ENCODE measurements around the gene FITM2. TPM values are rescaled to one million over a fixed set of nuclear protein-coding genes. Genes with fewer than 3 reads are reported as not detected.
A peak's percentile ranks its signal among the peaks of the same experiment; 100 is the strongest.

Gene FITM2
- total and polyA plus RNA-seq, 11 donors, result 31.5 to 165 (median 111) TPM

DNA sequence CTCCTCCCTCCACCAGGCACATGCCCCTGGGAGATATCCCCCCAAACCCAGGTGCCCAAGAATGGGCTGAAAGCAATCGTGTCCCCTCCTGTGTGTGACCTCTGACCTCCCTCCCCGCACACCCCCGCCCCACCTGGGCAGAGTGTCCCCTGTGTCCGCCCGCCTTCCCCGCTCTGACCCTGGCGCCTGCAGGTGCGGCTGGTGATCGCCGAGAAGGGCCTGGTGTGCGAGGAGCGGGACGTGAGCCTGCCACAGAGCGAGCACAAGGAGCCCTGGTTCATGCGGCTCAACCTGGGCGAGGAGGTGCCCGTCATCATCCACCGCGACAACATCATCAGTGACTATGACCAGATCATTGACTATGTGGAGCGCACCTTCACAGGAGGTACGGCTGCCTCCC is 54.0 kb downstream of the FITM2 start:
- ATAC-seq (no peak), DNase-seq (no peak)
- 92 to 93% (median 93%) methylated on average over 19 to 21 of the region's 21 CpGs for WGBS, 4 donors
- TF ChIP-seq, protein P1, sequence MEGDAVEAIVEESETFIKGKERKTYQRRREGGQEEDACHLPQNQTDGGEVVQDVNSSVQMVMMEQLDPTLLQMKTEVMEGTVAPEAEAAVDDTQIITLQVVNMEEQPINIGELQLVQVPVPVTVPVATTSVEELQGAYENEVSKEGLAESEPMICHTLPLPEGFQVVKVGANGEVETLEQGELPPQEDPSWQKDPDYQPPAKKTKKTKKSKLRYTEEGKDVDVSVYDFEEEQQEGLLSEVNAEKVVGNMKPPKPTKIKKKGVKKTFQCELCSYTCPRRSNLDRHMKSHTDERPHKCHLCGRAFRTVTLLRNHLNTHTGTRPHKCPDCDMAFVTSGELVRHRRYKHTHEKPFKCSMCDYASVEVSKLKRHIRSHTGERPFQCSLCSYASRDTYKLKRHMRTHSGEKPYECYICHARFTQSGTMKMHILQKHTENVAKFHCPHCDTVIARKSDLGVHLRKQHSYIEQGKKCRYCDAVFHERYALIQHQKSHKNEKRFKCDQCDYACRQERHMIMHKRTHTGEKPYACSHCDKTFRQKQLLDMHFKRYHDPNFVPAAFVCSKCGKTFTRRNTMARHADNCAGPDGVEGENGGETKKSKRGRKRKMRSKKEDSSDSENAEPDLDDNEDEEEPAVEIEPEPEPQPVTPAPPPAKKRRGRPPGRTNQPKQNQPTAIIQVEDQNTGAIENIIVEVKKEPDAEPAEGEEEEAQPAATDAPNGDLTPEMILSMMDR (IDR thresholded peaks at IDR 0.05), result no peak
- no peak for TF ChIP-seq POLR2A (IDR thresholded peaks at IDR 0.05)
- Histone ChIP-seq H3K9me3 (no peaks in the 10 kb centered on the region), H3K4me3 (no peak overlapping the region), H3K27ac (no peak overlapping the region), H3K36me3 (no peaks in the 10 kb centered on the region), H3K4me1 (no peaks in the 10 kb centered on the region), H3K27me3 (no peaks in the 10 kb centered on the region)
- intact Hi-C loops (cut with DNase I), result no loop called here

DNA sequence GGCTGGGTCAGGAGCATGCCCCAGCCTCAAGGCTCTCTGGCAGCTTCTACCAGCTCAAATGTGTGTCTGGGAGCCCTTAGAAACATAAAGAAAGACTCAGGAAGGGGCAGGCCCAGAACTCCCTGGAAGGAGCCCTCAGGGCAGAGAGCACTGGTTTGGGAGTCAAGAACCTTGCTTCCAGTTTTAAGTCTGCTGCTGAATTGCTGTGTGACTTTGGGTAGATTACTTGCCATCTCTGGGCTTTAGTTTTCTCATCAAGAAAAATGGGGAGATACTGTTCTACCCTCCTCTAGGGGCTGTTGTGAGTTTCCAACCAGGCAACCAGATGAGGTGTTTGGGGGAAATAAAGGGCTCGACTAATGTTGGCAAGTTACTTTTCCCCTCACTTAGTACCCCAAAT is 55.1 kb downstream of the FITM2 start:
- Histone ChIP-seq H3K27me3 (no peaks in the 10 kb centered on the region), H3K27ac (no peak overlapping the region), H3K9me3 (no peaks in the 10 kb centered on the region), H3K36me3 (no peaks in the 10 kb centered on the region), H3K4me1 (no peaks in the 10 kb centered on the region), H3K4me3 (no peak overlapping the region)
- no peak for TF ChIP-seq POLR2A (IDR thresholded peaks at IDR 0.05)
- TF ChIP-seq, protein P1 (IDR thresholded peaks at IDR 0.05), result no peak
- WGBS, 4 donors, result 92 to 96% (median 93%) methylated on average over 1 of the region's 1 CpG
- intact Hi-C loops (cut with DNase I), result no loop called here
- no peak for DNase-seq
- ATAC-seq, result no peak

DNA sequence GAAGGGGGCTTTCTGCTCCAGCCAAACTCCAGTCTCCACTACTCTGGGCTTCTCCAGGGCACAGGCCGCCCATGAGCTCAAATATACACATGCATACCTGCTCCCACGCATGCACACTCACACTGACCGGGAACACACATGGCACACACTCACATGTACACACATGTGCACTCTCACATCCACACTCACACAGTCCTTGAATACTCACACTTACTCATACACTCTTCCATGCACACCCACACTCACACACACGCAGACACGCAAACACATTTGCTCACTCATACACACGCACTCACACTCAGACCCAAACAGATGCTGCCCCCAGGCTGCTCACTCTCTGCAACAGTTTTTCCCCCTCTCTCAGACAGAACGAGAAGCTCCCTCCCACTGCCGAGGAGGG is 56.9 kb downstream of the FITM2 start:
- DNase-seq (no peak), ATAC-seq (no peak)
- 83 to 92% (median 87%) methylated on average over 7 to 8 of the region's 8 CpGs for WGBS, 4 donors
- Histone ChIP-seq H3K4me3 (no peak overlapping the region), H3K27me3 (no peaks in the 10 kb centered on the region), H3K4me1 (no peaks in the 10 kb centered on the region), H3K27ac (no peak overlapping the region), H3K9me3 (no peaks in the 10 kb centered on the region), H3K36me3 (no peaks in the 10 kb centered on the region)
- intact Hi-C loops (cut with DNase I), result no loop called here
- TF ChIP-seq POLR2A (IDR thresholded peaks at IDR 0.05), result no peak
- TF ChIP-seq, protein P1 (IDR thresholded peaks at IDR 0.05), result no peak

DNA sequence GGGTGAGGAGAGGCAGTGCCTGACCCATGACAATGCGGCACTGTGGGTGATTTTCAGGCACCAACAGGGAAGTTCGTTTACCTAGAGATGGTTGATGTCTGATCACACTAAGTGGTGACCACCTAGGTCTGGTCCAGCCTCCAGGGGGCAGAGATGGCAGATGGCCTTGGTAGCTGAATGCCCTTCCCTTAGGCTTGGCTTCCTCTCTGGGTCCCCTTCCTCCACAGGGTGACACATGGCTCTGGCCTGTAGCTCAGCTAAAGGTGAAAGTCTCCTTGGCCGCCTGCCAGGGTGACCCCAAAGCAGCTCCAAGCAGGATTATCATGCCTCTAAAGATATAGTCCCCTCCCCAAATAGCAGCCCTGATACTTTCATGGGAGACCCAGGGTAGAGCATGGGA is 57.5 kb downstream of the FITM2 start:
- no peaks in the 10 kb centered on the region for H3K36me3 ChIP-seq

More for the DNA sequence above, 57.5 kb downstream of the FITM2 start:
- intact Hi-C loops (cut with DNase I), result no loop called here
- whole genome bisulfite sequencing, 4 donors, result 65 to 79% (median 76%) methylated on average over 3 of the region's 3 CpGs
- H3K27ac ChIP-seq, result no peak overlapping the region
- DNase-seq (no peak), ATAC-seq (peak in 1 of 4 donors; percentile 40)
- no peaks in the 10 kb centered on the region for H3K4me1 ChIP-seq
- H3K9me3 ChIP-seq, result no peaks in the 10 kb centered on the region
- peaks cover 0 to 3% (median 0%) of the 10 kb centered on the region in 9 donors for H3K27me3 ChIP-seq
- no peak for TF ChIP-seq POLR2A (IDR thresholded peaks at IDR 0.05)
- TF ChIP-seq, protein P1 (IDR thresholded peaks at IDR 0.05), result no peak
- H3K4me3 ChIP-seq, result no peak overlapping the region

Other genes with a start within 250 kb of the FITM2 start
- gene JPH2, start 124.0 kb downstream of the FITM2 start, total RNA-seq, result 100 to 1,000 TPM in 8 of 9 donors, 10 to 100 TPM in 1; 99.5 to 219 (median 166) TPM
- 100 to 1,000 TPM; 129 to 144 TPM for gene JPH2, start 124.0 kb downstream of the FITM2 start, polyA plus RNA-seq
- gene OSER1, start 100.4 kb downstream of the FITM2 start, total RNA-seq, result 10 to 100 TPM; 20.6 to 39.0 (median 34.1) TPM
- gene OSER1, start 100.4 kb downstream of the FITM2 start, polyA plus RNA-seq, result 10 to 100 TPM; 11.9 to 35.6 TPM
- gene GDAP1L1, start 63.9 kb downstream of the FITM2 start, total RNA-seq, result under 1 TPM in 7 of 9 donors, not detected in 2; 0.19 to 0.67 (median 0.41) TPM
- under 1 TPM; 0.12 to 0.30 TPM for gene GDAP1L1, start 63.9 kb downstream of the FITM2 start, polyA plus RNA-seq
- gene R3HDML, start 25.8 kb upstream of the FITM2 start, total RNA-seq, result not detected
- not detected for gene R3HDML, start 25.8 kb upstream of the FITM2 start, polyA plus RNA-seq
- gene HNF4A, start 44.5 kb upstream of the FITM2 start, total RNA-seq, result not detected
- under 1 TPM in 1 of 2 donors, not detected in 1; 0.03 TPM for gene HNF4A, start 44.5 kb upstream of the FITM2 start, polyA plus RNA-seq
- gene TTPAL, start 164.7 kb upstream of the FITM2 start, total RNA-seq, result 1 to 10 TPM; 2.8 to 6.0 (median 4.2) TPM
- 1 to 10 TPM; 1.9 to 4.2 TPM for gene TTPAL, start 164.7 kb upstream of the FITM2 start, polyA plus RNA-seq
- gene SERINC3, start 210.9 kb upstream of the FITM2 start, total RNA-seq, result 100 to 1,000 TPM in 4 of 9 donors, 10 to 100 TPM in 5; 85.5 to 114 (median 97.7) TPM
- 10 to 100 TPM; 32.9 to 89.8 TPM for gene SERINC3, start 210.9 kb upstream of the FITM2 start, polyA plus RNA-seq

All from heart left ventricle (tissue), 16 donors.